Activated CD4-positive, alpha-beta T cell treated with anti-CD3 and anti-CD28 coated beads, Interleukin-2, amount 10 ng/mL, durations not matched to agents 7 days and 5 days (primary cell): ENCODE results near the gene MEGF11. TPM values are rescaled to one million over a fixed set of nuclear protein-coding genes. Genes with fewer than 3 reads are reported as not detected.

Experiments
- CTCF ChIA-PET: fragments of 350-600 bp; sonication (Branson Sonifier 250); formaldehyde crosslinking; loops from one replicate; lab custom pipeline; 2021; ENCODE audit warnings: antibody characterized with exemption; lab: Charles Lee
- POLR2A ChIA-PET: fragments of 350-600 bp; sonication (Branson Sonifier 250); formaldehyde crosslinking; loops from one replicate; lab custom pipeline; 2021; ENCODE audit warnings: antibody characterized with exemption; lab: Charles Lee
- DNase-seq: peaks from one replicate; pipeline ENCODE4 v3.0.0-alpha.2; 2020
- H3K27ac Mint-ChIP-seq: one replicate; pipeline ENCODE4 v1.8.0; 2021; ENCODE audit warnings: mild to moderate bottlenecking, moderate library complexity, mixed read lengths
- H3K27me3 Mint-ChIP-seq: one replicate; pipeline ENCODE4 v1.8.0; 2021; ENCODE audit warnings: mixed read lengths
- H3K36me3 Mint-ChIP-seq: one replicate; pipeline ENCODE4 v1.8.0; 2021; ENCODE audit warnings: low read depth, mixed read lengths
- H3K4me1 Mint-ChIP-seq: one replicate; pipeline ENCODE4 v1.8.0; 2021; ENCODE audit warnings: mixed read lengths
- H3K4me3 Mint-ChIP-seq: one replicate; pipeline ENCODE4 v1.8.0; 2021; ENCODE audit warnings: mild to moderate bottlenecking, moderate library complexity, mixed read lengths
- H3K9me3 Mint-ChIP-seq: one replicate; pipeline ENCODE4 v1.8.0; 2021; ENCODE audit warnings: mixed read lengths
- total RNA-seq, 2 experiments: library from RNA; stranded (reverse); gene quantifications; one replicate each; pipeline ENCODE4 v1.2.3, GENCODE V29; 2021

Gene MEGF11
- total RNA-seq, 2 experiments from 2014 or later: not detected

DNA sequence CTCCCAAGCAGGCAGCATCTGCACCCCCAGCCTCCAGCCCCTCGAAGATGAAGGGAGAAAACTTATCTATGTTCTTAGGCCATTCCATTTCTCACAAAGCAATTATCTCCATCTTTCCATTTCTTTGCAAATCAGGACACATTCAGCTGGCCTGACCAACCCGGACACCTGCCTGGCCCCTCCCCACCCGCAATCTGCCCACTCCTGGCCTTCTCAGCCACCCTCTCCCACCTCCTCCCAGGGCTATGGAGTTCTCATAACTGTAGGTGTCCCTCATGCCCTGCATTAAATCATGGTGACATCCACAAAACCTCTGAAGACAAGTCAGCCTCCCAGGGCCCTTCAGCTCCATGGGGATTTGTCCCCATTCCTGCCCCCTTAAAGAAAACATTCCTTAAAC, 119.3 kb downstream of the MEGF11 start:
- Mint-ChIP-seq H3K4me3 (no peak overlapping the region), H3K36me3 (no peaks in the 10 kb centered on the region), H3K4me1 (peaks cover 12% of the 10 kb centered on the region), H3K9me3 (no peaks in the 10 kb centered on the region), H3K27ac (no peak overlapping the region), H3K27me3 (peaks cover 8% of the 10 kb centered on the region)
- CTCF ChIA-PET: no interaction called here
- POLR2A ChIA-PET: no interaction called here
- no peak for DNase-seq

DNA sequence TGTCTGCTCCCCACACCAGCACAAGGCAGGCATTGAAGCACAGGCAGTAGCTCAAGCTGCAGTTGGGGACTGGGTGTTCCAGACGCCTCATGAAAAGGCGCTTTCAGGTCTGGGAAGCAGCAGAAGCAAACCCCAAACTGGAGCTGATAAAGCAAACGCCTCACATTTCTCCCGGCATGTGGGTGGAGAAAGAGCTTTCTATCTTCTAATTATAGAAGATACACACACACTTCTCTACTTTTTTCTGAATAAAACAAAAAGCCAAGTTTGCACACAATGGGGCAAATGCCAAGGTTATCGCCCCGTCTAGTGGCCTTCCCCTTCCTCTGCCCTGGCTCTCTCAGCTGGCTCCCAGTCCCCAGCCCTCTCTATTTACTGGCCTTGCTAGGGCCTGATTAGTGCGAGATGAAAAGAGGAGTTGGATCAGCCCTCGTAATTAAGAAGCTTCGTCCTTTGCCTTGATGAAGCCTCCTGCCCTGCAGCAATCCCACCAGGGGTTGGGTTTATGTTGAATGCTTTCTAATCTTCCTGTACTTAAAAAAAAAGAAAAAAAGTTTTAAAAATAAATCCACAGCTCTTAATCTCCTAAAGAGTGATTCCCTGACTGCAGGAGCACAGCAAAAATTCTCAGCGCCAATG, 120.2 kb downstream of the MEGF11 start:
- no peak overlapping the region for H3K27ac Mint-ChIP-seq
- H3K9me3 Mint-ChIP-seq: no peaks in the 10 kb centered on the region
- H3K27me3 Mint-ChIP-seq: peaks cover 8% of the 10 kb centered on the region
- no peaks in the 10 kb centered on the region for H3K36me3 Mint-ChIP-seq
- POLR2A ChIA-PET: no interaction called here
- H3K4me1 Mint-ChIP-seq: peaks cover 12% of the 10 kb centered on the region
- H3K4me3 Mint-ChIP-seq: no peak overlapping the region
- no peak for DNase-seq
- CTCF ChIA-PET: interaction anchor here (0.6 kb wide), 1 partner anchor 161 kb away, joined by 3 read pairs; no protein-coding TSS in a partner anchor

DNA sequence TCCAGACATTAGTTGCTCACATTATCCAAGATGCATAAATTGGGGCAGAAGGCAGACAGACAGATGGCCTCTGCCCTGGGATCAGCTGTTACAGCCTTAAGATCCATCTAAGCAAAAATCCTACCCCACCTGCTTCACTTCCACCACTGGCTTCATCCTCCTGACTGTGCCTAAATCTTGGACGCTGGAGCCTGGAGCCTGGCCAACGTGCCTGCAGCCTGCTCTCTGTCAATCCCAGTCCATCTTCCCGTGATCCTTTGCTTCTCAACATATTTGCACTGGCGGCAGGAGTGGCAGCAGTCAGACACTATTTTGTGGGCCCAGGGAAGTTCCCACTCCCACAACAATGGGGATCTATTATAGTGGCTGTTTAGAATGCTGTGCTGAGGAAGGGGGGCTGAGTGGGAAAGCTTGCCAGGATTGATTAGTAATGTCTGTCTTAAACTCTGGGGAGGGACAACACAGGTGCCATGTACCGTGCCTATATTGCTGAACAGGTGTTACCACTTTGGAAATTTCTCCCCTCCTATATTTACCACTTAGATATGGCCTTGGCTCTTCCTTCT, 121.2 kb downstream of the MEGF11 start:
- ChIA-PET POLR2A (no interaction called here), CTCF (no interaction called here)
- H3K4me3 Mint-ChIP-seq: no peak overlapping the region
- H3K36me3 Mint-ChIP-seq: no peaks in the 10 kb centered on the region
- no peaks in the 10 kb centered on the region for H3K9me3 Mint-ChIP-seq
- no peak overlapping the region for H3K27ac Mint-ChIP-seq
- no peak for DNase-seq
- peaks cover 8% of the 10 kb centered on the region for H3K27me3 Mint-ChIP-seq
- peaks cover 12% of the 10 kb centered on the region for H3K4me1 Mint-ChIP-seq

DNA sequence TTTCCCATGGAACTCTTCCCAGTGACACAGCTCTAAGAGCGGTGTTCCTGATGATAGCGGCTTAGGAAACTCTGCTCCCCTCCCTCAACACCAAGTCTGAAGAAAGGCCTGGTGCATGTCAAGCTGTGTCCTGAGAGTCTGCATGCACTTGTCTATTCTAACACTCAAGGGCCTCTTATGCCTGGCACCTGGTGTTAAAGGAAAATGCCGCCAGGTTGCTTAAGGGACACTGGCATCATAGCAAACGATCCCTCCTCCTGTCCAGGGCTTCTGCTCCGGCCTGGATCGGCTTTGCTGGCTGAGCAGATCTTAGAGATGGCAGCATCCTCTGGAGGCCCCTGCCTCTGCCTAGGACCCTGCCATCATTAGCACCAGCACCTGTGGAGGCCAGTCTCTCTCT, 121.7 kb downstream of the MEGF11 start:
- Mint-ChIP-seq H3K9me3 (no peaks in the 10 kb centered on the region), H3K27me3 (peaks cover 8% of the 10 kb centered on the region), H3K27ac (no peak overlapping the region), H3K36me3 (no peaks in the 10 kb centered on the region), H3K4me1 (peaks cover 12% of the 10 kb centered on the region), H3K4me3 (no peak overlapping the region)
- POLR2A ChIA-PET: no interaction called here
- CTCF ChIA-PET: no interaction called here
- no peak for DNase-seq

DNA sequence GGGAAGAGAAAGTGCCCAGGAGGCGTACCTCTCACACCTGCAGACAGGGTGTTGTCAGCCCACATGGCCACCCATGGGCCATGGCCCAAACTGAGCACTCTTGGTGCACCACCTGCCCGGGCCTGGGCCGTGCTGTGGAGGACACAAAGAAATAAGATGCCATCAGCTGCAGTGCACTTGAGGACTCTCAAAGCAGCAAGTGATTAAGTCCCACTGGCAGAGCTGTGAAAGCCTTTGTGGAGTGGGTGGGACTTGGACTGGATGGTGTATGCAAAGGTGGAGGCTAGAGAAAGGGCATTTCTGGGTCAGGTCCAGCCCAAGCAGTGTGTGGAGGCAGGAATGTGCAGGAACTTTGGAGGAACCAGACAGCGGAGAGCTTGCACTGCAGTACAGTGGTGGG, 122.3 kb downstream of the MEGF11 start:
- Mint-ChIP-seq H3K4me1 (peaks cover 12% of the 10 kb centered on the region), H3K27ac (no peak overlapping the region), H3K9me3 (no peaks in the 10 kb centered on the region), H3K36me3 (no peaks in the 10 kb centered on the region), H3K27me3 (peaks cover 8% of the 10 kb centered on the region), H3K4me3 (no peak overlapping the region)
- CTCF ChIA-PET: no interaction called here
- no peak for DNase-seq
- POLR2A ChIA-PET: no interaction called here

DNA sequence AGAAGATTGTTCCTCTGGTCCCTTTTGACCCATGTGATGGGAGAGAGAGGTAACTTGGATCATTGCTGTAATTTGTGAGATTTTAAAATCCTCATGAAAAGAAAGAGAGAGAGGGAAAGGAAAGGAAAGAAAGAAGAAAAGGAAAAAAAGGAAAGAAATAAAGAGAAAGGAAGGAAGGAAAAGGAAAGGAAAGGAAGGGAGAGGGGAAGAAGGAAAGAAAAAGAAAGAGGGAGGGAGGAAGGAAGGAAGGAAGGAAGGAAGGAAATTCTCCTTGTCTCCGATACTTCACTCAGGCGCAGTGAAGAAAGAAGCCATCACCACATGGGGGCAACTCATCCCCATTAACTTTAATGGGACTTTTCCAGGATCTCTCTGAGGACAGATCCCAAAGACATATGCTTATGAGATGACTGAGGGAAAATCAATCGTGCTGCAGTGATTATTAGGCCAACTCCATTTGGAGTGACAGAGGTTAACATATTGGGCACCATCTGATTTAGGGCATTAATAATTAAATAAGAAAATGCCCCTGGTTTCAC, 123.0 kb downstream of the MEGF11 start:
- H3K4me1 Mint-ChIP-seq: peaks cover 8% of the 10 kb centered on the region
- POLR2A ChIA-PET: no interaction called here
- no peak overlapping the region for H3K4me3 Mint-ChIP-seq
- H3K9me3 Mint-ChIP-seq: no peaks in the 10 kb centered on the region
- H3K36me3 Mint-ChIP-seq: no peaks in the 10 kb centered on the region
- DNase-seq: no peak
- no peak overlapping the region for H3K27ac Mint-ChIP-seq
- peaks cover 8% of the 10 kb centered on the region for H3K27me3 Mint-ChIP-seq
- CTCF ChIA-PET: no interaction called here

DNA sequence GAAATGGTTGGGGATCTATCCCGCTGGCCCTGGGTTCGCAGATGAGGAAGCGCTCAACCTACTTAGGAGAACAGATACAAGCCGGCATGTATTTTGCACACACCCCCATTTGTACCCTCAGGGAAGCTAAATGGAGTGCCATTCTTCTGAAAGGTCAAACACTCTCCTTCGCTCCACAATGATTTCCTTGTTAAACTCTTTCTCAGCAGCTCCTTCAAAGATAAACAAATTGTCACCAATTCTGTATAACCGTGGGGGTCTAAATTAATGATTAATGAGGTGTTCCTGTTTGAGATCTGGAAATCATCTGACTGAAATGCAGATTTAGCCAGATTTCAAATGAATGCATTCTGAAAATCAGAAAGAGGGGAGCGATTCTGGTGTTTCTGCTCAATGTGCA, 124.0 kb downstream of the MEGF11 start:
- H3K4me3 Mint-ChIP-seq: no peak overlapping the region
- ChIA-PET POLR2A (no interaction called here), CTCF (interaction anchor here (0.6 kb wide), 1 partner anchor 8 kb away, joined by 3 read pairs; no protein-coding TSS in a partner anchor)
- H3K4me1 Mint-ChIP-seq: no peaks in the 10 kb centered on the region
- H3K27me3 Mint-ChIP-seq: peaks cover 8% of the 10 kb centered on the region
- H3K27ac Mint-ChIP-seq: no peak overlapping the region
- DNase-seq: no peak
- no peaks in the 10 kb centered on the region for H3K9me3 Mint-ChIP-seq
- no peaks in the 10 kb centered on the region for H3K36me3 Mint-ChIP-seq

DNA sequence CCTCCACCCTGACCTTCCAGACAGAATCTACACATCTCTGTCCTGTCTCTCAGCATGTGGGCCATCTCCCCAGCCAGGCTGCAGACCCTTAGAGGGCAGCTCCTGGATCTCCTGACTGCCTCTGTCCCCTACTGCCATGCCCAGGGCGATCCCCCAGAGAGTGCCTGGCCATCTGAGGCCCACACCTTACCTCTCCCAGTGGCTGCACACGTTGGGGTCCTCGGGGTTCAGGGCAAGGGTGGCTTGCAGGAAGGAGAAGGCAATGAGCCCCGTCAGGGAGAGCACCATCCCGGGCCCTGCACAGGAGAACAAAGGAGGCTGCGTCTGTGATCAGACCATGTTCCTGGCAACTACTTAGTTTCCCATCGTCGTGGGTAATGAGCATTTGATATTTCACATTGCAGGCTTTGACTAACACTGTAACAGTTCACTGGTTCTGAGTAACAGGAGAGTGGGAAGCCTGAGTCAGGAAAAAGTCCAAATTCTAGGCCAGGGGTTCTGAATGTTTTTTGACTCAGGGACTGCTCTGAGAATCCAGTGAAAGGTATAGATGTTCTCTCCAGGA, 125.4 kb downstream of the MEGF11 start:
- H3K27ac Mint-ChIP-seq: no peak overlapping the region
- POLR2A ChIA-PET: no interaction called here
- no peak for DNase-seq
- peaks cover 8% of the 10 kb centered on the region for H3K27me3 Mint-ChIP-seq
- H3K4me3 Mint-ChIP-seq: no peak overlapping the region
- H3K4me1 Mint-ChIP-seq: no peaks in the 10 kb centered on the region
- no peaks in the 10 kb centered on the region for H3K36me3 Mint-ChIP-seq
- H3K9me3 Mint-ChIP-seq: no peaks in the 10 kb centered on the region
- CTCF ChIA-PET: no interaction called here

DNA sequence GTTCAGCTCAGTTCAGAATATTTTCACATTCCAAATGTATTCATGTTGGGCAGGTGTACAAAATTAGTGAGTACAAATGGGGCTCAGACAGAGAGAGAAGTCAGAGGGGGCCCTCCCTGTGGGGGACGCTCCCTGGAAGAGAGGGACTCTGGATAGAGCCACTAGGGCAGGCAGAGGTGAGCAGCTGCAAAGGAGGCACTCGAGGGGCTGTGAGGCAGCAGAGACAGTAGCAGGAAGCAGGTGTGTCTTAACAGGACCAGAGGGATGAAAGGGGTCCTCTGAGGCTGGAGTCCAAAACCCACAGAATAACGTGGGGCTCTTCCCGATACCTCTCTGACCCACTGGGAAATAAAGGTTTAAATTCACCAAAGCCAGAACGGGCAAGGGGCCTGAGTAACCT, 127.1 kb downstream of the MEGF11 start:
- no peak overlapping the region for H3K4me3 Mint-ChIP-seq
- no peaks in the 10 kb centered on the region for H3K9me3 Mint-ChIP-seq
- CTCF ChIA-PET: interaction anchor here (0.6 to 1.5 kb wide), 2 partner anchors 11 to 17 kb away, joined by 4 read pairs; no protein-coding TSS in a partner anchor
- no peaks in the 10 kb centered on the region for H3K36me3 Mint-ChIP-seq
- DNase-seq: no peak
- POLR2A ChIA-PET: no interaction called here
- no peak overlapping the region for H3K27ac Mint-ChIP-seq
- H3K27me3 Mint-ChIP-seq: peaks cover 8% of the 10 kb centered on the region
- H3K4me1 Mint-ChIP-seq: no peaks in the 10 kb centered on the region

DNA sequence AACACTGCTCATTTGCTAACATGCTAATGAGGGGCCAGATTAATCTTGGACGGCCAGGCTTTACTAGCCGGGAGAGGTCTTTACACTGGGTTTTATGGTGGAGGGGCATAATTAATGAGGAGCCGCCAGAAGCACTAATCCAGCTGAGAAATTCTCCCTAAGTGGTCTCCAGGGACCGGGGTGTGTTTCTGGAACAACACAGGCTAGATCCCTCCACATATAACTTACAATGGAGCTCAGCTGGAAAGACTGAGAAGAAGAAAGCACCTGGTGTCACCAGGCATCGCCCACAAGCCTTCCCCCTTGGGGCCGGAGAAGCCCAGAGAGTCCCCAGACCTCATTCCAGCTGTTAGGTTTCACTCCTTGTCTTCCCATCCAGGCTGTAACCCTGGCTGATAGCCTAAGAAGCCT, 127.5 kb downstream of the MEGF11 start:
- no peak for DNase-seq
- no peak overlapping the region for H3K27ac Mint-ChIP-seq
- ChIA-PET CTCF (interaction anchor here (1.5 kb wide), 1 partner anchor 16 kb away, joined by 4 read pairs; no protein-coding TSS in a partner anchor), POLR2A (no interaction called here)
- no peaks in the 10 kb centered on the region for H3K36me3 Mint-ChIP-seq
- peaks cover 11% of the 10 kb centered on the region for H3K27me3 Mint-ChIP-seq
- H3K4me3 Mint-ChIP-seq: no peak overlapping the region
- no peaks in the 10 kb centered on the region for H3K4me1 Mint-ChIP-seq
- no peaks in the 10 kb centered on the region for H3K9me3 Mint-ChIP-seq

DNA sequence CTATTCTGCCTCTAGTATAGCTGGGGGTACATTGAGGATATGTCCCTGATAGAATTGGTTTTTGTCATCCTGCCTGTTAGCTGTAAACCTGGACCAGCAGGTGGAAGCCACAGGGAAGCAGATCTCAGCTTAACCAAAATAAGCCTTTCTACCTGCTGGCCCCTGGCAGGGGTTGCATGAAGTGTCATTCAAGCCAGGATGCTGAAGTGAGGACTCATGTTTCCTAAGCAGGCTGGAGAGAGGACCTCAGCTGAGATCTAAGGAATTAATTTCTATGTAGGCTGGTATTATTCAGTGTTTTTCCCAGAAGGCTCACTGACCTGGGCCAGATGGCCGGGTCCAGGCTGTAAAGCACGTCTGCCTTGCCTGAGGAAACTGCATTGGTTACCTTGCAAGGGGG, 128.9 kb downstream of the MEGF11 start:
- Mint-ChIP-seq H3K27me3 (peaks cover 6% of the 10 kb centered on the region), H3K27ac (no peak overlapping the region), H3K9me3 (no peaks in the 10 kb centered on the region), H3K36me3 (no peaks in the 10 kb centered on the region), H3K4me3 (no peak overlapping the region), H3K4me1 (no peaks in the 10 kb centered on the region)
- DNase-seq: no peak
- POLR2A ChIA-PET: no interaction called here
- CTCF ChIA-PET: no interaction called here

DNA sequence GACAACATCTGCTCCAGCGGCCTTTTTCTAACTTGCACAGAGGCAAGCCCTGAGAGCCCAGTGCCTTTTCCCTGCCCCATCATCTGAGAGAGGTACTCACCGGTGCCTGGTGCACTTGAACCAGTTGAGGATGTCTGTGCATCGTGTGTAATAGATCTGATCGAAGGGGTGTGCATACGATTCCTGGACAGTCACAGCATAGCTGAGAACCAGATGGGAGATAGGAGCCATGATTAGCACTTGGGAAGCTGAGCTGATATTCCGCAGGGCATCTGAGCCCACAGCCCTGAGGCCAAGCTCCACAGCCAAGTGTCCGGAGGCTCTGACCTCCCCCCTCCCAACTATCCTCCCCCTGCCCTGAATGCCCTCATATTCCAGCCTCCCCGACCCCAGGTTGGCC, 129.8 kb downstream of the MEGF11 start:
- Mint-ChIP-seq H3K27ac (no peak overlapping the region), H3K4me1 (no peaks in the 10 kb centered on the region), H3K9me3 (no peaks in the 10 kb centered on the region), H3K27me3 (peaks cover 4% of the 10 kb centered on the region), H3K36me3 (no peaks in the 10 kb centered on the region), H3K4me3 (no peak overlapping the region)
- ChIA-PET CTCF (no interaction called here), POLR2A (no interaction called here)
- DNase-seq: no peak

DNA sequence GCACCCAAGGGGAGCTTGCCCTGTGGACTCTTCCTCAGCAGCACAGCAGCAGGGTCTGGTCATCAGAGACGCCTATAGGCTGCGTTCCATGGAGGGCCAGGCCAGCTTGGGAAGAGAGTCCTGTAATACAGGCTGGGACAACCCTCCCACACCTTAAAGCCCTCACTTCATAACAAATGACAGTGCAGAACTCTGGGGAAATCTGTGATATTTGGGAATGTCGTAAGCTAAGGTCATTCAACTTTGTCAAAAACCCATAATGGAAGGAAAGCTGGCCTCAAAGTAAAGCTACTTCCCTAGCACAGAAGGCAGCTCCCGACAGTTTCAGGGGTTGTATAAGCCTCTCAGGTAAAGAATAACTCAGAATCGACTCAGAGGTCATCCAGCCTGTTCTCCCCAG, 133.1 kb downstream of the MEGF11 start:
- H3K27me3 Mint-ChIP-seq: peaks cover 4% of the 10 kb centered on the region
- H3K36me3 Mint-ChIP-seq: no peaks in the 10 kb centered on the region
- no peak for DNase-seq
- H3K4me1 Mint-ChIP-seq: peaks cover 7% of the 10 kb centered on the region
- CTCF ChIA-PET: no interaction called here
- H3K9me3 Mint-ChIP-seq: no peaks in the 10 kb centered on the region
- POLR2A ChIA-PET: no interaction called here
- H3K27ac Mint-ChIP-seq: no peak overlapping the region
- H3K4me3 Mint-ChIP-seq: no peak overlapping the region
